ENCODE results near the gene GUCY2C. TPM values are rescaled to one million over a fixed set of nuclear protein-coding genes. Genes with fewer than 3 reads are reported as not detected.

The GUCY2C gene
- total RNA-seq, 4 donors from 2014 or later = 25.6 to 176 (median 122) TPM

- Histone ChIP-seq H3K27me3 (no peaks in the 10 kb centered on the region), H3K9me3 (no peaks in the 10 kb centered on the region), H3K27ac (peak within 1 kb of the TSS; percentile 55 to 70 (median 66)), H3K4me1 (peaks cover 0 to 9% (median 2%) of the 10 kb centered on the region in 4 donors), H3K4me3 (peak within 1 kb of the TSS; percentile 42 to 68 (median 55)), H3K36me3 (no peaks in the 10 kb centered on the region)
- TF ChIP-seq POLR2A (IDR thresholded peaks at IDR 0.05) (peak; percentile 44 to 50), CTCF (IDR thresholded peaks at IDR 0.05) (no peak)
- peak; percentile 19 to 76 (median 72) for DNase-seq
Observed at GRCh38 chr12:14567351-14568162, 128.8 kb downstream of the GUCY2C start, which contains the start of gene PLBD1. Gene PLBD1, minus strand, starts transcription at chr12:14567883. Its CDS starts 187 bp downstream, at chr12:14567696.

GRCh38 chr12:14564336-14564959, 132.0 kb downstream of the GUCY2C start:
- TF ChIP-seq CTCF (IDR thresholded peaks at IDR 0.05) (no peak), POLR2A (IDR thresholded peaks at IDR 0.05) (no peak)
- Histone ChIP-seq H3K4me3 (no peak overlapping the region), H3K36me3 (no peaks in the 10 kb centered on the region), H3K9me3 (no peaks in the 10 kb centered on the region), H3K4me1 (peaks cover 0 to 13% (median 2%) of the 10 kb centered on the region in 4 donors), H3K27ac (no peak overlapping the region), H3K27me3 (no peaks in the 10 kb centered on the region)
- no peak for DNase-seq

GRCh38 chr12:14563046-14563445, 133.4 kb downstream of the GUCY2C start:
- Histone ChIP-seq H3K4me3 (no peak overlapping the region), H3K36me3 (no peaks in the 10 kb centered on the region), H3K27me3 (no peaks in the 10 kb centered on the region), H3K9me3 (no peaks in the 10 kb centered on the region), H3K4me1 (peaks cover 0 to 22% (median 7%) of the 10 kb centered on the region in 4 donors), H3K27ac (peak overlapping the region in 2 of 4 donors; percentile 6 to 58)
- no peak for TF ChIP-seq POLR2A (IDR thresholded peaks at IDR 0.05)
- no peak for TF ChIP-seq CTCF (IDR thresholded peaks at IDR 0.05)
- DNase-seq = peak in 1 of 3 donors; percentile 51

Other genes starting within 250 kb of the GUCY2C start
- gene PLBD1, start 128.7 kb downstream of the GUCY2C start, total RNA-seq = 10 to 100 TPM in 3 of 4 donors, 1 to 10 TPM in 1; 9.9 to 33.6 (median 20.5) TPM
- gene WBP11, start 106.9 kb upstream of the GUCY2C start, total RNA-seq = 10 to 100 TPM; 12.3 to 42.9 (median 12.8) TPM
- gene C12orf60, start 107.1 kb upstream of the GUCY2C start, total RNA-seq = under 1 TPM in 1 of 4 donors, not detected in 3; 0.88 TPM
- gene SMCO3, start 117.6 kb upstream of the GUCY2C start, total RNA-seq = not detected
- gene ART4, start 146.9 kb upstream of the GUCY2C start, total RNA-seq = under 1 TPM in 2 of 4 donors, not detected in 2; 0.13 to 0.18 TPM
- gene MGP, start 189.3 kb upstream of the GUCY2C start, total RNA-seq = 100 to 1,000 TPM in 3 of 4 donors, 10 to 100 TPM in 1; 76.0 to 127 (median 115) TPM
- 1 to 10 TPM in 2 of 4 donors, under 1 TPM in 1, not detected in 1; 0.94 to 2.5 (median 1.2) TPM for gene ERP27, start 241.9 kb upstream of the GUCY2C start, total RNA-seq